GM12801 (cell line): ENCODE data around the gene RNF34.

Source experiments
- TF ChIP-seq, protein P1 (sequence below): IDR thresholded peaks from one replicate; pipeline ENCODE4 v1.5.1; 2011; ENCODE audit warnings: control low read depth; ENCODE audit not compliant: insufficient read length; ENCODE audit errors: extremely low read depth

The RNF34 gene

GRCh38 chr12:121358073-121358472, 41.8 kb upstream of the RNF34 start:
- TF ChIP-seq, protein P1, sequence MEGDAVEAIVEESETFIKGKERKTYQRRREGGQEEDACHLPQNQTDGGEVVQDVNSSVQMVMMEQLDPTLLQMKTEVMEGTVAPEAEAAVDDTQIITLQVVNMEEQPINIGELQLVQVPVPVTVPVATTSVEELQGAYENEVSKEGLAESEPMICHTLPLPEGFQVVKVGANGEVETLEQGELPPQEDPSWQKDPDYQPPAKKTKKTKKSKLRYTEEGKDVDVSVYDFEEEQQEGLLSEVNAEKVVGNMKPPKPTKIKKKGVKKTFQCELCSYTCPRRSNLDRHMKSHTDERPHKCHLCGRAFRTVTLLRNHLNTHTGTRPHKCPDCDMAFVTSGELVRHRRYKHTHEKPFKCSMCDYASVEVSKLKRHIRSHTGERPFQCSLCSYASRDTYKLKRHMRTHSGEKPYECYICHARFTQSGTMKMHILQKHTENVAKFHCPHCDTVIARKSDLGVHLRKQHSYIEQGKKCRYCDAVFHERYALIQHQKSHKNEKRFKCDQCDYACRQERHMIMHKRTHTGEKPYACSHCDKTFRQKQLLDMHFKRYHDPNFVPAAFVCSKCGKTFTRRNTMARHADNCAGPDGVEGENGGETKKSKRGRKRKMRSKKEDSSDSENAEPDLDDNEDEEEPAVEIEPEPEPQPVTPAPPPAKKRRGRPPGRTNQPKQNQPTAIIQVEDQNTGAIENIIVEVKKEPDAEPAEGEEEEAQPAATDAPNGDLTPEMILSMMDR = no peak

DNA sequence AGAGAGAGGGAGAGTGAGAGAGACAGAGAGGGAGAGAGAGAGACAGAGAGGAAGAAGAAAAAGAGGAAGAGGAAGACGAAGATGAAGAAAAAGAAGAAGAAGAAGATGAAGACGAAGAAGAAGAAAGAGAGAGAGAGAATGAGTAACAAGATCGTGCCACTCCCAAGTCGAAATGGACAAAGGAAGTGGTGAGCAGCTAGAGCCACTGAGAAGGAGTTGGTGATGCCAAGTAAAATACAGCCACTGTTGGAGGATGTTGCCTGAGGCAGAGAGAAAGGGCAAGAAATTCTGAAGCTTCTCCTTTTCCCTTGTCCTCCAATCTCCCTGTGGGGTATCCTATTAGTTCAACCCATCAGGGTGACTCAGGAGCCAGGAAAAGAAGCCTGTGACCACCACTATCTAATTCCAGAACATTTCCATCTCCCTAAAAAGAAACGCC, 35.2 kb upstream of the RNF34 start:
- TF ChIP-seq, protein P1 = no peak

DNA sequence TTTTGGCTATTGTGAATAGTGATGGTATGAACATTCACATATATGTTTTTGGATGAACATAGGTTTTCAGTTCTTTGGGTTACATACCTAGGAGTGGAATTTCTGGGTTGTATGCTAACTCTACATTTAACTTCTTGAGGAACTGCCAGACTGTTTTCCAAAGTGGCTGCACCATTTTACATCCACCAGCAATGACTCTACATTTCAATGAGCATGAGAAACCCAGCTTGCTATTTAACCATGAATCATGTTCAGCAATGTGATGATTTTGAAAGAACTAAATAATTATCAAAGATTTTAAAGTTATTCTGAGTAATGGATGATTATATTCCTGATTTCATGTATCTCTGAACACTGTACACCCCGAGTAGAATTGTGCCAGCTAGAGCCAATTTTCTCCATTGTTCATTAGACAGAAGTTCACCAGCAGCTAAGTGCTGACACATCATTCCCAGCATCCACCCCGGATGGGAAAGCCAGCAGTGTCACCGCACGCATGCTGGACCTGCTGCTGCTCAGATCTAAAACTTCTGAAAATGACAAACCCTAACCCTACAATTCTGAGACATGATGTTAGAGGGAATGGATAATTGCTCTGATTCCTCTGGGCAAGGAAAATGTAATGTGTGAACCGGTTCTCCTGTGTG, 34.4 kb upstream of the RNF34 start:
- TF ChIP-seq, protein P1 = no peak

GRCh38 chr12:121366063-121366459, 33.9 kb upstream of the RNF34 start:
- TF ChIP-seq, protein P1 = no peak

DNA sequence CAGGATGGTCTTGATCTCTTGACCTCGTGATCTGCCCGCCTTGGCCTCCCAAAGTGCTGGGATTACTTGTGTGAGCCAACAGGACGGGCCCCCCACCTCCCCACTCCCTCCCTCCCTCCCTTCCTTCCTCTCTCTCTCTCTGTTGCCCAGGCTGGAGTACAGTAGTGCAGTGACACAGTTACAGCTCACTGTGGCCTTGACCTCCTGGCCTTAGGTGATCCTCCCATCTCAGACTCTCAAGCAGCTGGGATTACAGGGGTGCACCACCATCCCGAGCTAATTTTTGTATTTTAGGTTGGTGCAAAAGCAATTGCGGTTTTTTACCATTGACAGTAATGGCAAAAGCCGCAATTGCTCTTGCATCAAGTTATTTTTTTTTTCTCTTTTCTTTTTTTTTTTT, 28.5 kb upstream of the RNF34 start:
- TF ChIP-seq, protein P1 = no peak

- TF ChIP-seq, protein P1 = no peak
Observed at GRCh38 chr12:121373755-121374154, 26.2 kb upstream of the RNF34 start.

- TF ChIP-seq, protein P1 = no peak
Observed at GRCh38 chr12:121376754-121377697, 22.9 kb upstream of the RNF34 start.
